Measurements from ENCODE around the gene ZMYM4. TPM values are rescaled to one million over a fixed set of nuclear protein-coding genes. Genes with fewer than 3 reads are reported as not detected.

Gene ZMYM4
- total RNA-seq, 1 donor from 2014 or later: 64.8 TPM

- no peaks in the 10 kb centered on the region for H3K36me3 Mint-ChIP-seq (ENCODE audit: unreplicated experiment)
- peaks cover 6% of the 10 kb centered on the region for H3K4me1 Mint-ChIP-seq (ENCODE audit: low read depth, unreplicated experiment)
- no peak for TF ChIP-seq CTCF (IDR thresholded peaks at IDR 0.05; ENCODE audit: partially characterized antibody, unreplicated experiment)
- H3K4me3 Mint-ChIP-seq (ENCODE audit: unreplicated experiment): no peak overlapping the region
- H3K9me3 Mint-ChIP-seq (ENCODE audit: unreplicated experiment): peaks cover 2% of the 10 kb centered on the region
- no peaks in the 10 kb centered on the region for H3K27me3 Mint-ChIP-seq (ENCODE audit: unreplicated experiment)
- no peak overlapping the region for H3K27ac Mint-ChIP-seq (ENCODE audit: unreplicated experiment)
- DNase-seq: no peak
Measured at GRCh38 chr1:35264035-35264434, 4.5 kb upstream of the ZMYM4 start.

- Mint-ChIP-seq H3K4me1 (ENCODE audit: low read depth, unreplicated experiment) (peaks cover 6% of the 10 kb centered on the region), H3K27me3 (ENCODE audit: unreplicated experiment) (no peaks in the 10 kb centered on the region), H3K4me3 (ENCODE audit: unreplicated experiment) (no peak overlapping the region), H3K9me3 (ENCODE audit: unreplicated experiment) (peaks cover 2% of the 10 kb centered on the region), H3K36me3 (ENCODE audit: unreplicated experiment) (no peaks in the 10 kb centered on the region), H3K27ac (ENCODE audit: unreplicated experiment) (no peak overlapping the region)
- no peak for TF ChIP-seq CTCF (IDR thresholded peaks at IDR 0.05; ENCODE audit: partially characterized antibody, unreplicated experiment)
- DNase-seq: no peak
Measured at GRCh38 chr1:35264871-35265270, 3.6 kb upstream of the ZMYM4 start.

GRCh38 chr1:35266306-35266705 is 2.2 kb upstream of the ZMYM4 start:
- Mint-ChIP-seq H3K36me3 (ENCODE audit: unreplicated experiment) (no peaks in the 10 kb centered on the region), H3K9me3 (ENCODE audit: unreplicated experiment) (peaks cover 4% of the 10 kb centered on the region), H3K27ac (ENCODE audit: unreplicated experiment) (no peak overlapping the region), H3K4me3 (ENCODE audit: unreplicated experiment) (no peak overlapping the region), H3K4me1 (ENCODE audit: low read depth, unreplicated experiment) (peaks cover 6% of the 10 kb centered on the region), H3K27me3 (ENCODE audit: unreplicated experiment) (no peaks in the 10 kb centered on the region)
- no peak for TF ChIP-seq CTCF (IDR thresholded peaks at IDR 0.05; ENCODE audit: partially characterized antibody, unreplicated experiment)
- no peak for DNase-seq

GRCh38 chr1:35269201-35269988 is 886 bp downstream of the ZMYM4 start:
- Mint-ChIP-seq H3K4me3 (ENCODE audit: unreplicated experiment) (peak overlapping the region; percentile 88), H3K27ac (ENCODE audit: unreplicated experiment) (peak overlapping the region; percentile 76), H3K4me1 (ENCODE audit: low read depth, unreplicated experiment) (peaks cover 6% of the 10 kb centered on the region), H3K27me3 (ENCODE audit: unreplicated experiment) (no peaks in the 10 kb centered on the region), H3K36me3 (ENCODE audit: unreplicated experiment) (no peaks in the 10 kb centered on the region), H3K9me3 (ENCODE audit: unreplicated experiment) (peaks cover 4% of the 10 kb centered on the region)
- TF ChIP-seq CTCF (IDR thresholded peaks at IDR 0.05; ENCODE audit: partially characterized antibody, unreplicated experiment): no peak
- DNase-seq: peak; percentile 14

GRCh38 chr1:35269989-35270289 is 1.4 kb downstream of the ZMYM4 start:
- DNase-seq: no peak

More at GRCh38 chr1:35269989-35270289, 1.4 kb downstream of the ZMYM4 start:
- no peak for TF ChIP-seq CTCF (IDR thresholded peaks at IDR 0.05; ENCODE audit: partially characterized antibody, unreplicated experiment)
- Mint-ChIP-seq H3K4me1 (ENCODE audit: low read depth, unreplicated experiment) (peaks cover 6% of the 10 kb centered on the region), H3K36me3 (ENCODE audit: unreplicated experiment) (no peaks in the 10 kb centered on the region), H3K4me3 (ENCODE audit: unreplicated experiment) (peak overlapping the region; percentile 88), H3K9me3 (ENCODE audit: unreplicated experiment) (peaks cover 4% of the 10 kb centered on the region), H3K27ac (ENCODE audit: unreplicated experiment) (no peak overlapping the region), H3K27me3 (ENCODE audit: unreplicated experiment) (no peaks in the 10 kb centered on the region)
